Measurements from ENCODE around the gene TSPYL1.

The TSPYL1 gene

GRCh38 chr6:116268589-116269293 is 11.0 kb downstream of the TSPYL1 start (continued):
- TF ChIP-seq CTCF (tag by site-specific recombination; IDR thresholded peaks at IDR 0.05) (peak; percentile 76), ZFHX2 (tag by site-specific recombination; conservative IDR thresholded peaks at IDR 0.05) (no peak), ZFP69B (tag by site-specific recombination; IDR thresholded peaks at IDR 0.05) (no peak), ZNF433 (tag by site-specific recombination; IDR thresholded peaks at IDR 0.05; ENCODE audit: low read depth) (no peak), ZNF777 (tag by site-specific recombination; IDR thresholded peaks at IDR 0.05; ENCODE audit: borderline replicate concordance) (no peak), ZNF362 (tag by site-specific recombination; IDR thresholded peaks at IDR 0.05) (peak; percentile 80), ZNF184 (tag by site-specific recombination; IDR thresholded peaks at IDR 0.05) (no peak), IKZF3 (tag by site-specific recombination; IDR thresholded peaks at IDR 0.05) (peak; percentile 48; the same call in 1 of the 2 replicates), ZXDB (tag by site-specific recombination; IDR thresholded peaks at IDR 0.05) (peak; percentile 20; the same call in 1 of the 2 replicates), SCRT2 (tag by site-specific recombination; IDR thresholded peaks at IDR 0.05) (0 out of 2 replicates have a peak, but pooled peaks have one; percentile 16), ZNF585B (tag by site-specific recombination; IDR thresholded peaks at IDR 0.05) (no peak), ZNF658 (tag by site-specific recombination; IDR thresholded peaks at IDR 0.05) (no peak), HOXD13 (CRISPR knock-in tag; IDR thresholded peaks at IDR 0.05; ENCODE audit: borderline replicate concordance) (no peak), ZNF366 (tag by site-specific recombination; conservative IDR thresholded peaks at IDR 0.05) (peak; percentile 35; the same call in 1 of the 2 replicates), ZNF629 (tag by site-specific recombination; IDR thresholded peaks at IDR 0.05) (0 out of 2 replicates have a peak, but pooled peaks have one; percentile 22)

GRCh38 chr6:116267836-116268588 is 11.7 kb downstream of the TSPYL1 start:
- no peak for TF ChIP-seq ZNF654 (tag by site-specific recombination; IDR thresholded peaks at IDR 0.05; ENCODE audit: low read depth)
- TF ChIP-seq ZNF169 (tag by site-specific recombination; IDR thresholded peaks at IDR 0.05): no peak
- TF ChIP-seq ZNF785 (tag by site-specific recombination; IDR thresholded peaks at IDR 0.05): no peak
- no peak for TF ChIP-seq ZNF626 (tag by site-specific recombination; IDR thresholded peaks at IDR 0.05)
- TF ChIP-seq, protein P1, sequence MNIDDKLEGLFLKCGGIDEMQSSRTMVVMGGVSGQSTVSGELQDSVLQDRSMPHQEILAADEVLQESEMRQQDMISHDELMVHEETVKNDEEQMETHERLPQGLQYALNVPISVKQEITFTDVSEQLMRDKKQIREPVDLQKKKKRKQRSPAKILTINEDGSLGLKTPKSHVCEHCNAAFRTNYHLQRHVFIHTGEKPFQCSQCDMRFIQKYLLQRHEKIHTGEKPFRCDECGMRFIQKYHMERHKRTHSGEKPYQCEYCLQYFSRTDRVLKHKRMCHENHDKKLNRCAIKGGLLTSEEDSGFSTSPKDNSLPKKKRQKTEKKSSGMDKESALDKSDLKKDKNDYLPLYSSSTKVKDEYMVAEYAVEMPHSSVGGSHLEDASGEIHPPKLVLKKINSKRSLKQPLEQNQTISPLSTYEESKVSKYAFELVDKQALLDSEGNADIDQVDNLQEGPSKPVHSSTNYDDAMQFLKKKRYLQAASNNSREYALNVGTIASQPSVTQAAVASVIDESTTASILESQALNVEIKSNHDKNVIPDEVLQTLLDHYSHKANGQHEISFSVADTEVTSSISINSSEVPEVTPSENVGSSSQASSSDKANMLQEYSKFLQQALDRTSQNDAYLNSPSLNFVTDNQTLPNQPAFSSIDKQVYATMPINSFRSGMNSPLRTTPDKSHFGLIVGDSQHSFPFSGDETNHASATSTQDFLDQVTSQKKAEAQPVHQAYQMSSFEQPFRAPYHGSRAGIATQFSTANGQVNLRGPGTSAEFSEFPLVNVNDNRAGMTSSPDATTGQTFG (tag by site-specific recombination; IDR thresholded peaks at IDR 0.05; ENCODE audit: borderline replicate concordance): no peak
- no peak for TF ChIP-seq ZNF350 (tag by site-specific recombination; IDR thresholded peaks at IDR 0.05)
- TF ChIP-seq ZNF830 (tag by site-specific recombination; IDR thresholded peaks at IDR 0.05; ENCODE audit: low read depth): no peak
- TF ChIP-seq OSR2 (tag by site-specific recombination; IDR thresholded peaks at IDR 0.05): no peak
- TF ChIP-seq ZNF707 (tag by site-specific recombination; IDR thresholded peaks at IDR 0.05): no peak
- TF ChIP-seq, protein P2, sequence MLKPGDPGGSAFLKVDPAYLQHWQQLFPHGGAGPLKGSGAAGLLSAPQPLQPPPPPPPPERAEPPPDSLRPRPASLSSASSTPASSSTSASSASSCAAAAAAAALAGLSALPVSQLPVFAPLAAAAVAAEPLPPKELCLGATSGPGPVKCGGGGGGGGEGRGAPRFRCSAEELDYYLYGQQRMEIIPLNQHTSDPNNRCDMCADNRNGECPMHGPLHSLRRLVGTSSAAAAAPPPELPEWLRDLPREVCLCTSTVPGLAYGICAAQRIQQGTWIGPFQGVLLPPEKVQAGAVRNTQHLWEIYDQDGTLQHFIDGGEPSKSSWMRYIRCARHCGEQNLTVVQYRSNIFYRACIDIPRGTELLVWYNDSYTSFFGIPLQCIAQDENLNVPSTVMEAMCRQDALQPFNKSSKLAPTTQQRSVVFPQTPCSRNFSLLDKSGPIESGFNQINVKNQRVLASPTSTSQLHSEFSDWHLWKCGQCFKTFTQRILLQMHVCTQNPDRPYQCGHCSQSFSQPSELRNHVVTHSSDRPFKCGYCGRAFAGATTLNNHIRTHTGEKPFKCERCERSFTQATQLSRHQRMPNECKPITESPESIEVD (tag by site-specific recombination; IDR thresholded peaks at IDR 0.05): no peak
- no peak for TF ChIP-seq ZNF10 (tag by site-specific recombination; IDR thresholded peaks at IDR 0.05)
- TF ChIP-seq ZBTB7A (tag by site-specific recombination; IDR thresholded peaks at IDR 0.05; ENCODE audit: low read depth): no peak
- no peaks in the 10 kb centered on the region for H3K9me3 ChIP-seq (ENCODE audit: control insufficient read depth, insufficient read depth, low read depth, low read length)
- H3K4me3 ChIP-seq (ENCODE audit: low read depth, low read length): no peak overlapping the region
- no peaks in the 10 kb centered on the region for H3K4me1 ChIP-seq (ENCODE audit: control insufficient read depth, insufficient read depth, low read length)
- peaks cover 0 to 68% of the 10 kb centered on the region in 2 experiments; a peak in 2 of 3 replicates for H3K36me3 ChIP-seq (ENCODE audit: control insufficient read depth in 2 of 2, insufficient read depth in 1 of 2, low read length in 2 of 2)
- ChIA-PET CTCF (interaction anchor here (0.6 to 9.1 kb wide), 69 partner anchors 9 to 1232 kb away, joined by 3 to 159 read pairs (median 4); partner anchors contain the start of genes CALHM5, DSE, RSPH4A and RWDD1), POLR2A (interaction anchor here (1.1 to 2.8 kb wide), 4 partner anchors 11 to 348 kb away, joined by 3 to 31 read pairs (median 4); partner anchors contain the start of genes RSPH4A, RWDD1, TSPYL1 and TSPYL4)
- H3K27ac ChIP-seq (ENCODE audit: extremely low read depth, low read depth, low read length): no peak overlapping the region

All from HEK293 (cell line).